IMR-90 (cell line): ENCODE results near the gene MAPK8IP3. TPM values are rescaled to one million over a fixed set of nuclear protein-coding genes. Genes with fewer than 3 reads are reported as not detected.

Source experiments
- ATAC-seq: fragments of 200-7000 bp; cut with Tn5 transposase; 2 replicates; pipeline ENCODE4 v1.9.1; 2020; ENCODE audit warnings: low read depth, mild to moderate bottlenecking, moderate library complexity
- BruUV-seq: library from RNA; stranded (reverse); fragments of 400-500 nt; replicated peaks from 2 replicates; lab custom pipeline; 2021; lab: Mats Ljungman, UMichigan
- CTCF ChIA-PET: fragments of 300-600 bp; formaldehyde crosslinking; extraction: SDS; loops from one replicate; lab custom pipeline; 2021; ENCODE audit warnings: antibody characterized with exemption; lab: Yijun Ruan, JAX
- POLR2A ChIA-PET: fragments of 300-600 bp; sonication (Branson Sonifier 250); formaldehyde crosslinking; loops from one replicate; lab custom pipeline; 2022; ENCODE audit warnings: antibody characterized with exemption; ENCODE audit not compliant: unreplicated experiment; lab: Charles Lee
- DNase-seq: peaks from one replicate; pipeline ENCODE4 v3.0.0; 2013
- H2AFZ ChIP-seq: replicated peaks from 2 replicates; pipeline ENCODE3; 2013; ENCODE audit warnings: low read length, mild to moderate bottlenecking; ENCODE audit not compliant: poor library complexity
- H2AK5ac ChIP-seq: 2 replicates; pipeline ENCODE4 v1.6.1; 2013; ENCODE audit warnings: low read depth, low read length, inconsistent platforms
- H2AK9ac ChIP-seq: replicated peaks from 2 replicates; pipeline ENCODE3; 2013; ENCODE audit warnings: mild to moderate bottlenecking, low read depth, low read length, moderate library complexity; ENCODE audit not compliant: poor library complexity
- H2BK120ac ChIP-seq: 2 replicates; pipeline ENCODE4 v1.6.1; 2013; ENCODE audit warnings: low read depth, low read length, inconsistent platforms
- H2BK15ac ChIP-seq: 3 replicates; pipeline ENCODE4 v1.6.1; 2013; ENCODE audit warnings: low read depth, low read length, inconsistent platforms
- H2BK20ac ChIP-seq: 2 replicates; pipeline ENCODE4 v1.6.1; 2013; ENCODE audit warnings: low read depth, mild to moderate bottlenecking, inconsistent platforms, low read length, moderate library complexity
- H2BK5ac ChIP-seq: 2 replicates; pipeline ENCODE4 v1.6.1; 2013; ENCODE audit warnings: mild to moderate bottlenecking, low read depth, low read length, inconsistent platforms; ENCODE audit not compliant: poor library complexity, severe bottlenecking
- H3K14ac ChIP-seq: replicated peaks from 2 replicates; pipeline ENCODE4 v1.6.1; 2013; ENCODE audit warnings: low read depth, low read length, inconsistent platforms
- H3K18ac ChIP-seq: 2 replicates; pipeline ENCODE4 v1.6.1; 2013; ENCODE audit warnings: low read depth, low read length, control low read depth
- H3K23ac ChIP-seq: 2 replicates; pipeline ENCODE4 v1.6.1; 2013; ENCODE audit warnings: low read depth, low read length, inconsistent platforms
- H3K27ac ChIP-seq: 2 replicates; pipeline ENCODE4 v1.5.1; 2013; ENCODE audit warnings: mild to moderate bottlenecking, control low read depth, low read length; ENCODE audit not compliant: insufficient read depth
- H3K27me3 ChIP-seq: 2 replicates; pipeline ENCODE4 v1.6.1; 2013; ENCODE audit warnings: low read length; ENCODE audit not compliant: control insufficient read depth, insufficient read depth
- H3K36me3 ChIP-seq: 2 replicates; pipeline ENCODE4 v1.6.1; 2013; ENCODE audit warnings: low read length, mixed read lengths; ENCODE audit not compliant: control insufficient read depth, insufficient read depth
- H3K4ac ChIP-seq: 2 replicates; pipeline ENCODE4 v1.6.1; 2013; ENCODE audit warnings: low read depth, low read length, inconsistent platforms
- H3K4me1 ChIP-seq: 2 replicates; pipeline ENCODE4 v1.6.1; 2013; ENCODE audit warnings: low read length, mixed read lengths; ENCODE audit not compliant: control insufficient read depth, insufficient read depth
- H3K4me2 ChIP-seq: 2 replicates; pipeline ENCODE4 v1.6.1; 2013; ENCODE audit warnings: low read depth, mild to moderate bottlenecking, control low read depth, low read length, moderate library complexity
- H3K4me3 ChIP-seq: 2 replicates; pipeline ENCODE4 v1.5.1; 2013; ENCODE audit warnings: low read depth, mild to moderate bottlenecking, control low read depth, low read length, moderate library complexity; ENCODE audit not compliant: insufficient read depth
- H3K56ac ChIP-seq: 2 replicates; pipeline ENCODE4 v1.6.1; 2013; ENCODE audit warnings: low read length, inconsistent platforms; ENCODE audit not compliant: insufficient read depth; ENCODE audit errors: extremely low read depth
- H3K79me1 ChIP-seq, 2 experiments: 2 replicates each; pipeline ENCODE4 v1.6.1; 2013; ENCODE audit warnings: low read length in 2 of 2, inconsistent platforms in 1 of 2, low read depth in 1 of 2
- H3K9ac ChIP-seq: 2 replicates; pipeline ENCODE4 v1.6.1; 2013; ENCODE audit warnings: low read depth, low read length, control low read depth
- H3K9me1 ChIP-seq: 2 replicates; pipeline ENCODE4 v1.6.1; 2013; ENCODE audit warnings: low read length, inconsistent platforms; ENCODE audit not compliant: insufficient read depth
- H3K9me3 ChIP-seq: 2 replicates; pipeline ENCODE4 v1.6.1; 2013; ENCODE audit warnings: low read length; ENCODE audit not compliant: control insufficient read depth, insufficient read depth
- H4K20me1 ChIP-seq: 2 replicates; pipeline ENCODE4 v1.6.1; 2013; ENCODE audit warnings: low read length, inconsistent platforms; ENCODE audit not compliant: insufficient read depth
- H4K5ac ChIP-seq: 2 replicates; pipeline ENCODE4 v1.6.1; 2013; ENCODE audit warnings: mild to moderate bottlenecking, low read depth, low read length, control low read depth
- H4K8ac ChIP-seq, 2 experiments: 2 replicates each; pipeline ENCODE4 v1.6.1; 2013; ENCODE audit warnings: low read depth in 2 of 2, low read length in 2 of 2, control low read depth in 1 of 2, inconsistent platforms in 1 of 2
- H4K91ac ChIP-seq: 2 replicates; pipeline ENCODE4 v1.6.1; 2013; ENCODE audit warnings: low read depth, low read length, inconsistent platforms; ENCODE audit not compliant: insufficient read depth
- BHLHE40 ChIP-seq: fragments of 150-350 bp; IDR thresholded peaks from 2 replicates; pipeline ENCODE4 v1.6.1; 2016; ENCODE audit warnings: mild to moderate bottlenecking, low read depth, low read length
- FOS ChIP-seq: fragments of 150-350 bp; IDR thresholded peaks from 2 replicates; pipeline ENCODE4 v1.6.1; 2016; ENCODE audit warnings: low read depth, low read length
- MAZ ChIP-seq: IDR thresholded peaks from 2 replicates; pipeline ENCODE4 v1.6.1; 2012; ENCODE audit warnings: low read depth, mild to moderate bottlenecking, low read length, improper control_type of control experiment, moderate library complexity, borderline replicate concordance
- MXI1 ChIP-seq: IDR thresholded peaks from 2 replicates; pipeline ENCODE4 v1.6.1; 2012; ENCODE audit warnings: low read depth, mild to moderate bottlenecking, low read length, moderate library complexity, borderline replicate concordance
- RAD21 ChIP-seq: IDR thresholded peaks from 2 replicates; pipeline ENCODE4 v1.6.1; 2012; ENCODE audit warnings: low read length, improper control_type of control experiment
- RCOR1 ChIP-seq: IDR thresholded peaks from 2 replicates; pipeline ENCODE4 v1.6.1; 2012; ENCODE audit warnings: mild to moderate bottlenecking, low read length, improper control_type of control experiment; ENCODE audit not compliant: insufficient replicate concordance
- WGBS, 2 experiments: methylation state at CpG; one replicate each; pipeline versions ENCODE4 v1.1.5 to v1.1.7; 2013; ENCODE audit warnings: missing lambda C conversion rate in 2 of 2; ENCODE audit not compliant: insufficient read length in 1 of 2; ENCODE audit errors: extremely low coverage in 2 of 2; 5-methylcytosine and 5-hydroxymethylcytosine counted together
- dilution Hi-C: fragments of 300-500 bp; cut with HindIII; formaldehyde crosslinking; loops from one replicate; pipeline ENCODE4 v1.14.3; 2018; ENCODE audit warnings: low sequenced_read_pairs; ENCODE audit not compliant: unreplicated experiment
- in situ Hi-C: fragments of 300-500 bp; cut with MboI; formaldehyde crosslinking; loops from 3 replicates; pipeline ENCODE4 v1.14.3; 2019; ENCODE audit warnings: low sequenced_read_pairs, inconsistent platforms, mixed read lengths
- intact Hi-C: fragments of 100-400 bp; cut with micrococcal nuclease; formaldehyde crosslinking; loops from 2 replicates; pipeline ENCODE4 v1.10.0; 2022
- polyA plus RNA-seq, 3 experiments: library from polyadenylated mRNA; depleted of rRNA; stranded (reverse); fragments of >200 nt; gene quantifications; 2 replicates each; pipeline ENCODE4 v1.2.3, GENCODE V29; 2012; ENCODE audit warnings: low replicate concordance in 1 of 3
- total RNA-seq: library from RNA; depleted of rRNA; stranded (reverse); fragments of >200 nt; gene quantifications from 2 replicates; pipeline ENCODE4 v1.2.3, GENCODE V29; 2012
- TF ChIP-seq, protein P1 (sequence below): conservative IDR thresholded peaks from 2 replicates; pipeline ENCODE4 v1.5.1; 2012; ENCODE audit warnings: mild to moderate bottlenecking, low read depth, low read length, improper control_type of control experiment
- TF ChIP-seq, protein P2 (sequence below): fragments of 150-350 bp; IDR thresholded peaks from 2 replicates; pipeline ENCODE4 v1.6.1; 2016; ENCODE audit warnings: low read depth, mild to moderate bottlenecking, low read length, moderate library complexity, borderline replicate concordance

MAPK8IP3 gene
- total and polyA plus RNA-seq, 2 of the 4 experiments (the other 2 are of a cell fraction): 17.0 to 69.1 TPM

DNA sequence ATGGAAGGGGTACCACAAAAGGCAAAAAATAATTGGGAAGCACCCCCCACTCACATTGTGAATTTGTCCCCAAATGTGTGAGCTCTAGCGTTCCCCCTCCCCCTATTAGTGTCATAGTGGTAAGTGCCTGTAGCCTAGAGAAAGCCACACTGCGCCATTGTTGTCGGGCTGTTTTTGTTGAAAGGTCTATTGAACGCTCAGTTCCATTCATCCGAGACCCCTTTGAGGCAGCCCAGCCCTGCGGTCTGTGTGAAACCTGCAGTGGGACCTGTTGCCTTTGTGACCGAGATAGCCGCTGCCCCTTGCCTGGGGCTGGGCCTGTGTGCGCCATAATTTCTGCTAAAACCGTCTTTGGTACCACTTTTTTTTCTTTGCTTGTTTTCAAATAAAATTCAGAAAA lies 25.0 kb upstream of the MAPK8IP3 start:
- H3K27me3 ChIP-seq: no peaks in the 10 kb centered on the region
- H4K20me1 ChIP-seq: peaks cover 41% of the 10 kb centered on the region
- no peak for DNase-seq
- dilution Hi-C loops (no loop called here), intact Hi-C loops (no loop called here), in situ Hi-C loops (no loop called here)
- no peak overlapping the region for H3K4me3 ChIP-seq
- ChIA-PET CTCF (no interaction called here), POLR2A (no interaction called here)
- H3K27ac ChIP-seq: no peak overlapping the region
- H3K79me1 ChIP-seq: peaks cover 30 to 75% of the 10 kb centered on the region in 2 experiments
- no peak overlapping the region for H4K8ac ChIP-seq
- no peak overlapping the region for H3K56ac ChIP-seq
- H4K91ac ChIP-seq: no peak overlapping the region
- H3K4me2 ChIP-seq: no peak overlapping the region
- no peak overlapping the region for H4K5ac ChIP-seq
- no peak overlapping the region for H2AFZ ChIP-seq
- H2AK9ac ChIP-seq: peak overlapping the region; percentile 22
- no peak overlapping the region for H3K9ac ChIP-seq
- H3K36me3 ChIP-seq: peaks cover under 1% of the 10 kb centered on the region
- no peaks in the 10 kb centered on the region for H3K9me3 ChIP-seq
- peaks cover 8% of the 10 kb centered on the region; the same call in 1 of the 2 replicates for H3K9me1 ChIP-seq
- H3K4me1 ChIP-seq: peaks cover 2% of the 10 kb centered on the region; the same call in 1 of the 2 replicates
- no peak overlapping the region for H3K4ac ChIP-seq
- no peak overlapping the region for H3K23ac ChIP-seq
- 100% methylated on average over 1 of the region's 10 CpGs; no CpG with 5 or more reads in 1 of the 2 experiments for WGBS, 2 experiments
- no peak for ATAC-seq
- TF ChIP-seq MXI1: no peak
- no peak for TF ChIP-seq RCOR1
- no peak for TF ChIP-seq RAD21
- TF ChIP-seq, protein P1, sequence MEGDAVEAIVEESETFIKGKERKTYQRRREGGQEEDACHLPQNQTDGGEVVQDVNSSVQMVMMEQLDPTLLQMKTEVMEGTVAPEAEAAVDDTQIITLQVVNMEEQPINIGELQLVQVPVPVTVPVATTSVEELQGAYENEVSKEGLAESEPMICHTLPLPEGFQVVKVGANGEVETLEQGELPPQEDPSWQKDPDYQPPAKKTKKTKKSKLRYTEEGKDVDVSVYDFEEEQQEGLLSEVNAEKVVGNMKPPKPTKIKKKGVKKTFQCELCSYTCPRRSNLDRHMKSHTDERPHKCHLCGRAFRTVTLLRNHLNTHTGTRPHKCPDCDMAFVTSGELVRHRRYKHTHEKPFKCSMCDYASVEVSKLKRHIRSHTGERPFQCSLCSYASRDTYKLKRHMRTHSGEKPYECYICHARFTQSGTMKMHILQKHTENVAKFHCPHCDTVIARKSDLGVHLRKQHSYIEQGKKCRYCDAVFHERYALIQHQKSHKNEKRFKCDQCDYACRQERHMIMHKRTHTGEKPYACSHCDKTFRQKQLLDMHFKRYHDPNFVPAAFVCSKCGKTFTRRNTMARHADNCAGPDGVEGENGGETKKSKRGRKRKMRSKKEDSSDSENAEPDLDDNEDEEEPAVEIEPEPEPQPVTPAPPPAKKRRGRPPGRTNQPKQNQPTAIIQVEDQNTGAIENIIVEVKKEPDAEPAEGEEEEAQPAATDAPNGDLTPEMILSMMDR: no peak
- TF ChIP-seq FOS: no peak
- no peak for TF ChIP-seq MAZ
- TF ChIP-seq, protein P2, sequence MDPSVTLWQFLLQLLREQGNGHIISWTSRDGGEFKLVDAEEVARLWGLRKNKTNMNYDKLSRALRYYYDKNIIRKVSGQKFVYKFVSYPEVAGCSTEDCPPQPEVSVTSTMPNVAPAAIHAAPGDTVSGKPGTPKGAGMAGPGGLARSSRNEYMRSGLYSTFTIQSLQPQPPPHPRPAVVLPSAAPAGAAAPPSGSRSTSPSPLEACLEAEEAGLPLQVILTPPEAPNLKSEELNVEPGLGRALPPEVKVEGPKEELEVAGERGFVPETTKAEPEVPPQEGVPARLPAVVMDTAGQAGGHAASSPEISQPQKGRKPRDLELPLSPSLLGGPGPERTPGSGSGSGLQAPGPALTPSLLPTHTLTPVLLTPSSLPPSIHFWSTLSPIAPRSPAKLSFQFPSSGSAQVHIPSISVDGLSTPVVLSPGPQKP: no peak
- no peak for TF ChIP-seq BHLHE40
- no peak overlapping the region for H2BK5ac ChIP-seq
- no peak overlapping the region for H2AK5ac ChIP-seq
- H2BK15ac ChIP-seq: no peak overlapping the region
- H3K14ac ChIP-seq: no peak overlapping the region
- no peak overlapping the region for H2BK20ac ChIP-seq
- no peak overlapping the region for H2BK120ac ChIP-seq
- H3K18ac ChIP-seq: no peak overlapping the region
- BruUV-seq: no TSS peak
